RWPE1 (cell line): ENCODE measurements around the gene PGF.

Experiments used
- CTCF ChIA-PET: fragments of 350-600 bp; sonication (Branson Sonifier 250); formaldehyde crosslinking; extraction: SDS; loops from one replicate; lab custom pipeline; 2021; lab: Yijun Ruan, JAX
- POLR2A ChIA-PET: fragments of 400-600 bp; formaldehyde crosslinking; extraction: SDS; loops from one replicate; lab custom pipeline; 2020; ENCODE audit warnings: antibody characterized with exemption; ENCODE audit not compliant: low non-redundant PET; lab: Yijun Ruan, JAX
- DNase-seq: peaks from one replicate; pipeline ENCODE4 v3.0.0; 2012; ENCODE audit warnings: low spot score
- H3K27ac ChIP-seq: fragments of 450-650 bp; 2 replicates; pipeline ENCODE4 v1.5.1; 2017
- TF ChIP-seq, protein P1 (sequence below): fragments of 450-650 bp; conservative IDR thresholded peaks from 2 replicates; pipeline ENCODE4 v1.5.1; 2017; ENCODE audit warnings: low read depth, mild to moderate bottlenecking

PGF gene

GRCh38 chr14:74938531-74939495, 16.6 kb downstream of the PGF start:
- ChIA-PET CTCF (interaction anchor here (0.6 kb wide), 2 partner anchors 229 to 641 kb away, joined by 3 read pairs; no protein-coding TSS in a partner anchor), POLR2A (no interaction called here)
- TF ChIP-seq, protein P1, sequence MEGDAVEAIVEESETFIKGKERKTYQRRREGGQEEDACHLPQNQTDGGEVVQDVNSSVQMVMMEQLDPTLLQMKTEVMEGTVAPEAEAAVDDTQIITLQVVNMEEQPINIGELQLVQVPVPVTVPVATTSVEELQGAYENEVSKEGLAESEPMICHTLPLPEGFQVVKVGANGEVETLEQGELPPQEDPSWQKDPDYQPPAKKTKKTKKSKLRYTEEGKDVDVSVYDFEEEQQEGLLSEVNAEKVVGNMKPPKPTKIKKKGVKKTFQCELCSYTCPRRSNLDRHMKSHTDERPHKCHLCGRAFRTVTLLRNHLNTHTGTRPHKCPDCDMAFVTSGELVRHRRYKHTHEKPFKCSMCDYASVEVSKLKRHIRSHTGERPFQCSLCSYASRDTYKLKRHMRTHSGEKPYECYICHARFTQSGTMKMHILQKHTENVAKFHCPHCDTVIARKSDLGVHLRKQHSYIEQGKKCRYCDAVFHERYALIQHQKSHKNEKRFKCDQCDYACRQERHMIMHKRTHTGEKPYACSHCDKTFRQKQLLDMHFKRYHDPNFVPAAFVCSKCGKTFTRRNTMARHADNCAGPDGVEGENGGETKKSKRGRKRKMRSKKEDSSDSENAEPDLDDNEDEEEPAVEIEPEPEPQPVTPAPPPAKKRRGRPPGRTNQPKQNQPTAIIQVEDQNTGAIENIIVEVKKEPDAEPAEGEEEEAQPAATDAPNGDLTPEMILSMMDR, result no peak
- no peak for DNase-seq
- H3K27ac ChIP-seq, result no peak overlapping the region

- no peak for DNase-seq
- TF ChIP-seq, protein P1, result no peak
- POLR2A ChIA-PET, result no interaction called here
- CTCF ChIA-PET, result interaction anchor here (2.5 kb wide), 1 partner anchor 8 kb away, joined by 9 read pairs; no protein-coding TSS in a partner anchor
- H3K27ac ChIP-seq, result no peak overlapping the region
These were observed 18.2 kb downstream of the PGF start for GRCh38 chr14:74937171-74937570.

- DNase-seq, result no peak
- H3K27ac ChIP-seq, result no peak overlapping the region
- TF ChIP-seq, protein P1, result no peak
- CTCF ChIA-PET, result interaction anchor here (2.5 kb wide), 1 partner anchor 9 kb away, joined by 9 read pairs; no protein-coding TSS in a partner anchor
- POLR2A ChIA-PET, result no interaction called here
These were observed 18.7 kb downstream of the PGF start for GRCh38 chr14:74936731-74937130.

DNA sequence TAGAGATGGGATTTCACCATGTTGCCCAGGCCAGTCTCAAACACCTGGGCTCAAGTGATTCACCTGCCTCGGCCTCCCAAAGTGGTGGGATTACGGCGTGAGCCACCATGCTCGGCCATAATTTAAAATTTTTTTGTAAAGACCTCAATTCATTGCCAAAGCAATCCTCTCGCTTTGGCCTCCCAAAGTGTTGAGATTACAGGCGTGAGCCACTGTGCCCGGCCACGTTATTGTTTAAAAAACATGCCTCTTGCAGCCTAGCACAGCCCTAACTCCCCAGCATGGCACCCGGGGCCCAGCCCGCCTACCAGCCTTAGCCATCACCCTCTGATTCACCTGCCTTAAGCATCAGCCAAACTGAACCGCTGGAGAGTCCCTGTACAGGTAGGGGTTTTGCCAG, 19.2 kb downstream of the PGF start:
- ChIA-PET CTCF (interaction anchor here (2.5 kb wide), 1 partner anchor 9 kb away, joined by 9 read pairs; no protein-coding TSS in a partner anchor), POLR2A (no interaction called here)
- TF ChIP-seq, protein P1, result no peak
- no peak overlapping the region for H3K27ac ChIP-seq
- no peak for DNase-seq

- POLR2A ChIA-PET, result no interaction called here
- no peak for DNase-seq
These were observed 20.1 kb downstream of the PGF start for GRCh38 chr14:74935360-74935680.

More at GRCh38 chr14:74935360-74935680, 20.1 kb downstream of the PGF start:
- CTCF ChIA-PET, result interaction anchor here (0.6 to 2.5 kb wide), 2 partner anchors 10 to 369 kb away, joined by 3 to 9 read pairs; no protein-coding TSS in a partner anchor
- TF ChIP-seq, protein P1, result no peak
- no peak overlapping the region for H3K27ac ChIP-seq
